SU-DHL-6 (cell line): ENCODE results near the gene ORC2.

Experiments
- EZH2phosphoT487 ChIP-seq: fragments of 200-600 bp; sonication (generic), shearing (Covaris generic); conservative IDR thresholded peaks from 2 replicates; pipeline ENCODE4 v1.6.1; 2018; ENCODE audit warnings: mild to moderate bottlenecking, antibody characterized with exemption, low read length, moderate library complexity, mixed read lengths
- TF ChIP-seq, protein P1 (sequence below): fragments of 200-600 bp; sonication (generic); IDR thresholded peaks from one replicate; pipeline ENCODE4 v1.5.1; 2017; ENCODE audit warnings: antibody characterized with exemption, mild to moderate bottlenecking, low read length, moderate library complexity; ENCODE audit not compliant: insufficient read depth, poor library complexity, severe bottlenecking

DNA sequence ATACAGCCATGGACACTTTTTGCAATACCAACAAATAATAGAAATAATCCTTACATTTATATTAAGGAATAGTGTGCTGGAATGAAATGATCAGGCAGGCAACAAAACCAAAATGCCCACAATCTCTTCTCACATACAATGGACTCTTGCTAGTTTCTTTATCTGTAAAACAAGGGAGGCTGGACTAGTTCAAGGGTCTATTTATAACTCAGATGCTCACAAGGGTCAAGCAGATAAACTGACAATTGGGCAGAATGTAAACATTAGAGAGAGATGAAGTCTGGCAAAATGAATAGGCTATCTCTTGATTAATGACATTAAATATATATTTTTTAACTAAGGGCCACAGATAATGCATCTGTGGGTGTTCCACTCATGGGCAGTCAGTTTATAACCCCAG is 86.0 kb downstream of the ORC2 start:
- TF ChIP-seq, protein P1, sequence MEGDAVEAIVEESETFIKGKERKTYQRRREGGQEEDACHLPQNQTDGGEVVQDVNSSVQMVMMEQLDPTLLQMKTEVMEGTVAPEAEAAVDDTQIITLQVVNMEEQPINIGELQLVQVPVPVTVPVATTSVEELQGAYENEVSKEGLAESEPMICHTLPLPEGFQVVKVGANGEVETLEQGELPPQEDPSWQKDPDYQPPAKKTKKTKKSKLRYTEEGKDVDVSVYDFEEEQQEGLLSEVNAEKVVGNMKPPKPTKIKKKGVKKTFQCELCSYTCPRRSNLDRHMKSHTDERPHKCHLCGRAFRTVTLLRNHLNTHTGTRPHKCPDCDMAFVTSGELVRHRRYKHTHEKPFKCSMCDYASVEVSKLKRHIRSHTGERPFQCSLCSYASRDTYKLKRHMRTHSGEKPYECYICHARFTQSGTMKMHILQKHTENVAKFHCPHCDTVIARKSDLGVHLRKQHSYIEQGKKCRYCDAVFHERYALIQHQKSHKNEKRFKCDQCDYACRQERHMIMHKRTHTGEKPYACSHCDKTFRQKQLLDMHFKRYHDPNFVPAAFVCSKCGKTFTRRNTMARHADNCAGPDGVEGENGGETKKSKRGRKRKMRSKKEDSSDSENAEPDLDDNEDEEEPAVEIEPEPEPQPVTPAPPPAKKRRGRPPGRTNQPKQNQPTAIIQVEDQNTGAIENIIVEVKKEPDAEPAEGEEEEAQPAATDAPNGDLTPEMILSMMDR: no peak
- no peak for TF ChIP-seq EZH2phosphoT487
